ENCODE measurements around the gene ACTN2. TPM values are rescaled to one million over a fixed set of nuclear protein-coding genes. Genes with fewer than 3 reads are reported as not detected.

The ACTN2 gene
- total RNA-seq, 1 donor from 2014 or later = 10.5 TPM

- H3K36me3 ChIP-seq = peaks cover 45 to 53% of the 10 kb centered on the region in 2 donors
- H3K27ac ChIP-seq = no peak overlapping the region
- H3K27me3 ChIP-seq = no peaks in the 10 kb centered on the region
- no peaks in the 10 kb centered on the region for H3K9me3 ChIP-seq
- no peak for DNase-seq (ENCODE audit: low spot score in 2 of 2)
- no peak for TF ChIP-seq CTCF (IDR thresholded peaks at IDR 0.05)
- no peaks in the 10 kb centered on the region for H3K4me1 ChIP-seq
- intact Hi-C loops (cut with DNase I) = no loop called here
- no peak overlapping the region for H3K4me3 ChIP-seq
Observed at GRCh38 chr1:236750928-236751327, 64.6 kb downstream of the ACTN2 start.

- no peaks in the 10 kb centered on the region for H3K4me1 ChIP-seq
- DNase-seq (ENCODE audit: low spot score in 2 of 2) = no peak
- no peak for TF ChIP-seq CTCF (IDR thresholded peaks at IDR 0.05)
- H3K36me3 ChIP-seq = peaks cover 45 to 53% of the 10 kb centered on the region in 2 donors
- H3K9me3 ChIP-seq = no peaks in the 10 kb centered on the region
- H3K27me3 ChIP-seq = no peaks in the 10 kb centered on the region
- intact Hi-C loops (cut with DNase I) = no loop called here
- H3K4me3 ChIP-seq = no peak overlapping the region
- H3K27ac ChIP-seq = no peak overlapping the region
Observed at GRCh38 chr1:236751385-236751784, 65.1 kb downstream of the ACTN2 start.

GRCh38 chr1:236751935-236752334 is 65.6 kb downstream of the ACTN2 start:
- H3K36me3 ChIP-seq = peaks cover 45 to 53% of the 10 kb centered on the region in 2 donors
- TF ChIP-seq CTCF (IDR thresholded peaks at IDR 0.05) = no peak
- intact Hi-C loops (cut with DNase I) = no loop called here

GRCh38 chr1:236753516-236753915 is 67.2 kb downstream of the ACTN2 start:
- TF ChIP-seq CTCF (IDR thresholded peaks at IDR 0.05) = no peak
- no peak overlapping the region for H3K4me3 ChIP-seq
- H3K36me3 ChIP-seq = peaks cover 31 to 50% of the 10 kb centered on the region in 2 donors
- no peak overlapping the region for H3K27ac ChIP-seq
- no peaks in the 10 kb centered on the region for H3K9me3 ChIP-seq
- H3K27me3 ChIP-seq = no peaks in the 10 kb centered on the region
- H3K4me1 ChIP-seq = no peaks in the 10 kb centered on the region
- intact Hi-C loops (cut with DNase I) = no loop called here
- DNase-seq (ENCODE audit: low spot score in 2 of 2) = no peak

More at GRCh38 chr1:236751935-236752334, 65.6 kb downstream of the ACTN2 start:
- Histone ChIP-seq H3K4me3 (no peak overlapping the region), H3K9me3 (no peaks in the 10 kb centered on the region), H3K27ac (no peak overlapping the region), H3K4me1 (no peaks in the 10 kb centered on the region), H3K27me3 (no peaks in the 10 kb centered on the region)
- no peak for DNase-seq (ENCODE audit: low spot score in 2 of 2)

- no peak for TF ChIP-seq CTCF (IDR thresholded peaks at IDR 0.05)
- no peak overlapping the region for H3K27ac ChIP-seq
- H3K9me3 ChIP-seq = no peaks in the 10 kb centered on the region
- peaks cover 34 to 50% of the 10 kb centered on the region in 2 donors for H3K36me3 ChIP-seq
- no peaks in the 10 kb centered on the region for H3K4me1 ChIP-seq
- DNase-seq (ENCODE audit: low spot score in 2 of 2) = no peak
- intact Hi-C loops (cut with DNase I) = no loop called here
- H3K27me3 ChIP-seq = no peaks in the 10 kb centered on the region
- H3K4me3 ChIP-seq = no peak overlapping the region
Observed at GRCh38 chr1:236753964-236754363, 67.7 kb downstream of the ACTN2 start.

All from ascending aorta (tissue), 2 donors.